Liver (tissue), 9 donors: Measurements from ENCODE around the gene CAMP. TPM values are rescaled to one million over a fixed set of nuclear protein-coding genes. Genes with fewer than 3 reads are reported as not detected.

ENCODE experiments used
- DNase-seq: peaks from one replicate; pipeline ENCODE4 v3.0.0-alpha.2; 2017; ENCODE audit warnings: low spot score
- H3K27ac ChIP-seq, 2 donors: one replicate each; pipeline ENCODE4 v1.7.0; 2013; ENCODE audit warnings: inconsistent platforms in 2 of 2, low read length in 2 of 2, control low read depth in 1 of 2, low read depth in 1 of 2, mild to moderate bottlenecking in 1 of 2
- H3K27me3 ChIP-seq, 4 donors: one replicate each; pipeline versions ENCODE4 v1.6.1 to v1.7.0; 2013; ENCODE audit warnings: low read length in 3 of 4, inconsistent platforms in 1 of 4, mild to moderate bottlenecking in 1 of 4, moderate library complexity in 1 of 4; ENCODE audit not compliant: control insufficient read depth in 4 of 4, insufficient read depth in 4 of 4
- H3K36me3 ChIP-seq, 4 donors: one replicate each; pipeline versions ENCODE4 v1.6.1 to v1.7.0; 2013; ENCODE audit warnings: low read length in 3 of 4, mild to moderate bottlenecking in 3 of 4, low read depth in 1 of 4, moderate library complexity in 1 of 4; ENCODE audit not compliant: control insufficient read depth in 4 of 4, insufficient read depth in 3 of 4
- H3K4me1 ChIP-seq, 4 donors: one replicate each; pipeline versions ENCODE4 v1.6.1 to v1.7.0; 2013; ENCODE audit warnings: low read length in 3 of 4, mild to moderate bottlenecking in 3 of 4, moderate library complexity in 1 of 4; ENCODE audit not compliant: control insufficient read depth in 4 of 4, insufficient read depth in 4 of 4
- H3K4me3 ChIP-seq, 3 donors: one replicate each; pipeline versions ENCODE4 v1.6.1 to v1.7.0; 2013; ENCODE audit warnings: low read length in 3 of 3, control low read depth in 1 of 3, low read depth in 1 of 3, mild to moderate bottlenecking in 1 of 3
- H3K9ac ChIP-seq, 2 donors: one replicate each; pipeline ENCODE4 v1.7.0; 2013; ENCODE audit warnings: low read length in 2 of 2, mild to moderate bottlenecking in 2 of 2, moderate library complexity in 2 of 2, control low read depth in 1 of 2, low read depth in 1 of 2
- H3K9me3 ChIP-seq, 4 donors: one replicate each; pipeline versions ENCODE4 v1.6.1 to v1.7.0; 2013; ENCODE audit warnings: low read length in 3 of 4; ENCODE audit not compliant: control insufficient read depth in 4 of 4
- EGR1 ChIP-seq, 2 donors: IDR thresholded peaks; 2 replicates each; pipeline ENCODE4 v1.6.1; 2016 to 2018; ENCODE audit warnings: antibody characterized with exemption in 2 of 2, low read depth in 2 of 2
- FOXA2 ChIP-seq: IDR thresholded peaks from 2 replicates; pipeline ENCODE4 v1.6.1; 2016; ENCODE audit warnings: antibody characterized with exemption
- GABPA ChIP-seq, 2 donors: IDR thresholded peaks in 1 of 2; conservative IDR thresholded peaks in 1 of 2; 2 replicates each; pipeline ENCODE4 v1.6.1; 2016; ENCODE audit warnings: antibody characterized with exemption in 2 of 2, mild to moderate bottlenecking in 1 of 2, moderate library complexity in 1 of 2
- HNF4G ChIP-seq: IDR thresholded peaks from 2 replicates; pipeline ENCODE4 v1.6.1; 2016; ENCODE audit warnings: antibody characterized with exemption
- JUND ChIP-seq, 2 donors: IDR thresholded peaks; 2 replicates each; pipeline ENCODE4 v1.6.1; 2016; ENCODE audit warnings: antibody characterized with exemption in 2 of 2
- NR2F2 ChIP-seq: IDR thresholded peaks from 2 replicates; pipeline ENCODE4 v1.6.1; 2016; ENCODE audit warnings: antibody characterized with exemption
- RAD21 ChIP-seq, 2 donors: IDR thresholded peaks; 2 replicates each; pipeline ENCODE4 v1.6.1; 2016; ENCODE audit warnings: antibody characterized with exemption in 2 of 2, mild to moderate bottlenecking in 2 of 2
- RXRA ChIP-seq, 2 donors: IDR thresholded peaks; 2 replicates each; pipeline ENCODE4 v1.6.1; 2017 to 2018; ENCODE audit warnings: antibody characterized with exemption in 2 of 2, mild to moderate bottlenecking in 1 of 2
- SP1 ChIP-seq: IDR thresholded peaks from 2 replicates; pipeline ENCODE4 v1.6.1; 2018; ENCODE audit warnings: antibody characterized with exemption, mild to moderate bottlenecking
- TAF1 ChIP-seq: conservative IDR thresholded peaks from 2 replicates; pipeline ENCODE4 v1.6.1; 2016; ENCODE audit warnings: antibody characterized with exemption, mild to moderate bottlenecking
- YY1 ChIP-seq: IDR thresholded peaks from 2 replicates; pipeline ENCODE4 v1.6.1; 2016; ENCODE audit warnings: antibody characterized with exemption, mild to moderate bottlenecking
- WGBS: extraction: QIAGEN DNeasy Blood & Tissue Kit; methylation state at CpG from one replicate; pipeline ENCODE4 v1.1.7; 2013; 5-methylcytosine and 5-hydroxymethylcytosine counted together
- polyA plus RNA-seq, 2 donors: library from polyadenylated mRNA; stranded (reverse) in 1 of 2; unstranded in 1 of 2; fragments of 200-250 nt in 1 of 2; fragments of >200 nt in 1 of 2; fragmentation: Nextera tagmentation in 1 of 2; extraction: Ambion mirVana in 1 of 2; gene quantifications; one replicate each; pipeline versions ENCODE4 v1.2.1 to v1.2.3, GENCODE V29; 2013 to 2015
- total RNA-seq, 2 donors: library from RNA; depleted of rRNA; stranded (reverse); fragments of >200 nt; gene quantifications; one replicate each; pipeline ENCODE4 v1.2.3, GENCODE V29; 2014
- TF ChIP-seq, protein P1 (sequence below): IDR thresholded peaks from 2 replicates; pipeline ENCODE4 v1.6.1; 2016; ENCODE audit warnings: antibody characterized with exemption
- TF ChIP-seq, protein P2 (sequence below): fragments of 150-350 bp; IDR thresholded peaks from 2 replicates; pipeline ENCODE4 v1.5.1; 2017; ENCODE audit warnings: improper control_type of control experiment, low read depth, low read length; ENCODE audit not compliant: missing input control
- TF ChIP-seq, protein P3 (sequence below): IDR thresholded peaks from 2 replicates; pipeline ENCODE4 v1.6.1; 2016; ENCODE audit warnings: antibody characterized with exemption
- TF ChIP-seq, protein P4 (sequence below): IDR thresholded peaks from 2 replicates; pipeline ENCODE4 v1.6.1; 2016; ENCODE audit warnings: antibody characterized with exemption
- donor health status: healthy.
- donor health status: healthy.
- donor health status: healthy.
- donor health status: healthy.
- donor health status: healthy.

CAMP gene
- total and polyA plus RNA-seq, 4 donors: 0.25 to 3.2 (median 0.62) TPM; not detected in 1

DNA sequence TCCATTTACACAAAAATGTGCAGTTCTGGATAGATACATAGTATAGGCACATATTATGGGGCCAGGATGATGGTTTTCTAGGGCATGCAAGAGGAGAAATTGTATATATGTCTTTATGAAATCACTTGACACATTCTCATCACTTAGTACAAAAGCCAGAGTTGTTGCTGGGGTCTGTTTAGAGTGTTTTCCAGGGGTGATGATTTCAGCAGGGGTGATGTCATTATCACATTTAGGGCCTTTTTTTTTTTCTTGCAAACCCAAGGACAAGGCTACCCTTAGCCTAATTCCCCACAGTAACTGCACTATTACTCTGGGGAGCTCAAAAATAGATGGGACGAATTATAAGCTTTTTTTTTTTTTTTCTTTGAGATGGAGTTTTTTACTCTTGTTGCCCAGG, 21.2 kb downstream of the CAMP start:
- H3K27me3 ChIP-seq: no peaks in the 10 kb centered on the region
- no peaks in the 10 kb centered on the region for H3K9me3 ChIP-seq
- peaks cover 0 to 3% (median 0%) of the 10 kb centered on the region in 4 donors for H3K36me3 ChIP-seq
- no peak overlapping the region for H3K27ac ChIP-seq
- H3K4me3 ChIP-seq: no peak overlapping the region
- no peak for TF ChIP-seq RAD21 (IDR thresholded peaks at IDR 0.05)
- TF ChIP-seq SP1: no peak
- no peak for TF ChIP-seq HNF4G
- no peak for TF ChIP-seq YY1
- TF ChIP-seq, protein P1, sequence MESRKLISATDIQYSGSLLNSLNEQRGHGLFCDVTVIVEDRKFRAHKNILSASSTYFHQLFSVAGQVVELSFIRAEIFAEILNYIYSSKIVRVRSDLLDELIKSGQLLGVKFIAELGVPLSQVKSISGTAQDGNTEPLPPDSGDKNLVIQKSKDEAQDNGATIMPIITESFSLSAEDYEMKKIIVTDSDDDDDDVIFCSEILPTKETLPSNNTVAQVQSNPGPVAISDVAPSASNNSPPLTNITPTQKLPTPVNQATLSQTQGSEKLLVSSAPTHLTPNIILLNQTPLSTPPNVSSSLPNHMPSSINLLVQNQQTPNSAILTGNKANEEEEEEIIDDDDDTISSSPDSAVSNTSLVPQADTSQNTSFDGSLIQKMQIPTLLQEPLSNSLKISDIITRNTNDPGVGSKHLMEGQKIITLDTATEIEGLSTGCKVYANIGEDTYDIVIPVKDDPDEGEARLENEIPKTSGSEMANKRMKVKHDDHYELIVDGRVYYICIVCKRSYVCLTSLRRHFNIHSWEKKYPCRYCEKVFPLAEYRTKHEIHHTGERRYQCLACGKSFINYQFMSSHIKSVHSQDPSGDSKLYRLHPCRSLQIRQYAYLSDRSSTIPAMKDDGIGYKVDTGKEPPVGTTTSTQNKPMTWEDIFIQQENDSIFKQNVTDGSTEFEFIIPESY: no peak
- peaks cover 0 to 3% (median 0%) of the 10 kb centered on the region in 4 donors for H3K4me1 ChIP-seq
- no peak overlapping the region for H3K9ac ChIP-seq
- no peak for DNase-seq
- WGBS: 89% methylated on average over 1 of the region's 1 CpG

DNA sequence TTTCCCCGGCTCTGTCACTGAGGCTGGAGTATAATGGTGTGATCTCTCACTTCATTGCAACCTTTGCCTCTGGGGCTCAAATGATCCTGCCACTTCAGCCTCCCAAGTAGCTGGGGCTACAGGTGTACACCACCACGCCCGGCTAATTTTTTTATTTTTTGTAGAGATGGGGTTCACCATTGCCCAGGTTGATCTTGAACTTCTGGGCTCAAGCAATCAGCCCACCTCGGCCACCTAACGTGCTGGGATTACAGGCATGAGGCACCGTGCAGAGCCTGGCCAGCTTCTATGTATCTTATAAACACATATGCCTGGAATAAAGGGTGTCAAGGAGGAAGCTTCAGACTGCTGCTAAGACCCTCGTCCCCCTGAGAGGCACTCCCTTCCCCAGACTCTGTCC, 21.8 kb downstream of the CAMP start:
- Histone ChIP-seq H3K27me3 (no peaks in the 10 kb centered on the region), H3K4me3 (no peak overlapping the region), H3K9me3 (no peaks in the 10 kb centered on the region), H3K9ac (no peak overlapping the region), H3K4me1 (peaks cover 0 to 3% (median 0%) of the 10 kb centered on the region in 4 donors), H3K36me3 (peaks cover 0 to 3% (median 0%) of the 10 kb centered on the region in 4 donors), H3K27ac (no peak overlapping the region)
- DNase-seq: no peak
- TF ChIP-seq, protein P2, sequence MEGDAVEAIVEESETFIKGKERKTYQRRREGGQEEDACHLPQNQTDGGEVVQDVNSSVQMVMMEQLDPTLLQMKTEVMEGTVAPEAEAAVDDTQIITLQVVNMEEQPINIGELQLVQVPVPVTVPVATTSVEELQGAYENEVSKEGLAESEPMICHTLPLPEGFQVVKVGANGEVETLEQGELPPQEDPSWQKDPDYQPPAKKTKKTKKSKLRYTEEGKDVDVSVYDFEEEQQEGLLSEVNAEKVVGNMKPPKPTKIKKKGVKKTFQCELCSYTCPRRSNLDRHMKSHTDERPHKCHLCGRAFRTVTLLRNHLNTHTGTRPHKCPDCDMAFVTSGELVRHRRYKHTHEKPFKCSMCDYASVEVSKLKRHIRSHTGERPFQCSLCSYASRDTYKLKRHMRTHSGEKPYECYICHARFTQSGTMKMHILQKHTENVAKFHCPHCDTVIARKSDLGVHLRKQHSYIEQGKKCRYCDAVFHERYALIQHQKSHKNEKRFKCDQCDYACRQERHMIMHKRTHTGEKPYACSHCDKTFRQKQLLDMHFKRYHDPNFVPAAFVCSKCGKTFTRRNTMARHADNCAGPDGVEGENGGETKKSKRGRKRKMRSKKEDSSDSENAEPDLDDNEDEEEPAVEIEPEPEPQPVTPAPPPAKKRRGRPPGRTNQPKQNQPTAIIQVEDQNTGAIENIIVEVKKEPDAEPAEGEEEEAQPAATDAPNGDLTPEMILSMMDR: no peak
- TF ChIP-seq, protein P1: no peak
- no peak for TF ChIP-seq RAD21 (IDR thresholded peaks at IDR 0.05)
- no peak for TF ChIP-seq FOXA2
- TF ChIP-seq EGR1 (IDR thresholded peaks at IDR 0.05; ENCODE audit: low read depth in 2 of 2): no peak
- no peak for TF ChIP-seq HNF4G
- 92% methylated on average over 7 of the region's 7 CpGs for WGBS

DNA sequence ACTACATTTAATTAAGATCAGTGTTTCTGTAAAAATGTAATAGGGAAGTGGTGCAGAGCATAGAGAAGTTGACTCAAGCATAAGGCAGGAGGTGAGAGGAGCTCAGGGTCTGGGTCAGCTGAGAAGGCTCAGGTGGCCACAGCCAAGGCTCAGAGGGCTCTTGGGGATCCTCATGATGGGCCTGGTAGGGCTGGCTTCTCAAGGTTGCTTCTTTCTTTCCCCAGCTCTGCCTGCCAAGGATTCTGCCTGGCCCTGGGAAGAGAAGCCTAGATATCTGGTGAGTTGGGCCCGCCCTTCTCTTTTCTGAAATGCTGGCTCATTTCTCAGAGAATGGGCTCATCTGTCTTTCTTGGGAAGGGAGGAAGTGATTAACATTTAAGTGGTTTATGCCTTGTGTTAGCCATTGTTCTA, 24.1 kb downstream of the CAMP start:
- DNase-seq: no peak
- H3K4me3 ChIP-seq: no peak overlapping the region
- no peak overlapping the region for H3K27ac ChIP-seq
- peaks cover 0 to 3% (median 1%) of the 10 kb centered on the region in 4 donors for H3K36me3 ChIP-seq
- 84% methylated on average over 1 of the region's 1 CpG for WGBS
- no peaks in the 10 kb centered on the region for H3K27me3 ChIP-seq
- TF ChIP-seq FOXA2 (no peak), NR2F2 (no peak), GABPA (IDR thresholded peaks at IDR 0.05 in 1 of 2, conservative IDR thresholded peaks at IDR 0.05 in 1 of 2) (no peak), JUND (IDR thresholded peaks at IDR 0.05) (no peak), TAF1 (no peak), HNF4G (no peak), YY1 (no peak), RXRA (IDR thresholded peaks at IDR 0.05) (no peak)
- TF ChIP-seq, protein P3, sequence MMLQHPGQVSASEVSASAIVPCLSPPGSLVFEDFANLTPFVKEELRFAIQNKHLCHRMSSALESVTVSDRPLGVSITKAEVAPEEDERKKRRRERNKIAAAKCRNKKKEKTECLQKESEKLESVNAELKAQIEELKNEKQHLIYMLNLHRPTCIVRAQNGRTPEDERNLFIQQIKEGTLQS: no peak
- TF ChIP-seq, protein P1: no peak
- TF ChIP-seq, protein P4, sequence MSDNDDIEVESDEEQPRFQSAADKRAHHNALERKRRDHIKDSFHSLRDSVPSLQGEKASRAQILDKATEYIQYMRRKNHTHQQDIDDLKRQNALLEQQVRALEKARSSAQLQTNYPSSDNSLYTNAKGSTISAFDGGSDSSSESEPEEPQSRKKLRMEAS: no peak
- H3K4me1 ChIP-seq: no peaks in the 10 kb centered on the region
- H3K9ac ChIP-seq: no peak overlapping the region
- H3K9me3 ChIP-seq: no peaks in the 10 kb centered on the region
